GM23248 (cell line): ENCODE results near the gene ESRRB. TPM values are rescaled to one million over a fixed set of nuclear protein-coding genes. Genes with fewer than 3 reads are reported as not detected.

Experiments used
- DNase-seq: peaks from one replicate; pipeline ENCODE4 v3.0.0-alpha.2; 2015
- H2AFZ ChIP-seq: fragments of 200-600 bp; sonication (generic); 2 replicates; pipeline ENCODE4 v1.6.1; 2016; ENCODE audit warnings: antibody characterized with exemption
- H3F3A ChIP-seq: fragments of 200-600 bp; sonication (generic); 2 replicates; pipeline ENCODE4 v1.6.1; 2016; ENCODE audit warnings: mild to moderate bottlenecking, antibody characterized with exemption, mixed run types; ENCODE audit not compliant: insufficient read depth
- H3K27ac ChIP-seq: fragments of 200-600 bp; sonication (generic); 2 replicates; pipeline ENCODE4 v1.5.1; 2016; ENCODE audit warnings: mild to moderate bottlenecking
- H3K27me3 ChIP-seq: fragments of 200-600 bp; sonication (generic); replicated peaks from 2 replicates; pipeline ENCODE4 v1.6.1; 2016; ENCODE audit warnings: mild to moderate bottlenecking; ENCODE audit not compliant: insufficient read depth
- H3K36me3 ChIP-seq: fragments of 200-600 bp; sonication (generic); 2 replicates; pipeline ENCODE4 v1.6.1; 2016; ENCODE audit warnings: low read depth, mild to moderate bottlenecking
- H3K4me1 ChIP-seq: fragments of 200-600 bp; sonication (generic); 2 replicates; pipeline ENCODE4 v1.6.1; 2016; ENCODE audit warnings: mild to moderate bottlenecking; ENCODE audit not compliant: insufficient read depth
- H3K4me2 ChIP-seq: fragments of 200-600 bp; sonication (generic); one replicate; pipeline ENCODE4 v1.6.1; 2016; ENCODE audit warnings: mild to moderate bottlenecking; ENCODE audit not compliant: unreplicated experiment
- H3K4me3 ChIP-seq: fragments of 200-600 bp; sonication (generic); 2 replicates; pipeline ENCODE4 v1.5.1; 2016; ENCODE audit warnings: mild to moderate bottlenecking
- H3K79me2 ChIP-seq: fragments of 200-600 bp; sonication (generic); 2 replicates; pipeline ENCODE4 v1.6.1; 2016; ENCODE audit warnings: mild to moderate bottlenecking; ENCODE audit not compliant: insufficient read depth
- H3K9ac ChIP-seq: fragments of 200-600 bp; sonication (generic); 2 replicates; pipeline ENCODE4 v1.6.1; 2016; ENCODE audit warnings: mild to moderate bottlenecking
- H3K9me2 ChIP-seq: fragments of 200-600 bp; sonication (generic); 2 replicates; pipeline ENCODE4 v1.6.1; 2016; ENCODE audit warnings: mixed run types, mild to moderate bottlenecking, moderate library complexity; ENCODE audit not compliant: insufficient read depth
- H3K9me3 ChIP-seq: fragments of 200-600 bp; sonication (generic); one replicate; pipeline ENCODE4 v1.6.1; 2017; ENCODE audit warnings: low read depth
- H4K20me1 ChIP-seq: fragments of 200-600 bp; sonication (generic); 2 replicates; pipeline ENCODE4 v1.6.0; 2016; ENCODE audit not compliant: insufficient read depth
- EZH2 ChIP-seq: fragments of 200-600 bp; sonication (generic); IDR thresholded peaks from 2 replicates; pipeline ENCODE4 v1.6.1; 2018; ENCODE audit warnings: antibody characterized with exemption, mild to moderate bottlenecking; ENCODE audit not compliant: insufficient read depth, poor library complexity, severe bottlenecking
- EZH2phosphoT487 ChIP-seq: fragments of 200-600 bp; sonication (generic); IDR thresholded peaks from 2 replicates; pipeline ENCODE4 v1.6.1; 2018; ENCODE audit warnings: antibody characterized with exemption, moderate library complexity, mild to moderate bottlenecking, low read depth; ENCODE audit not compliant: insufficient read depth
- WGBS, 2 experiments: methylation state at CpG; one replicate each; pipeline ENCODE4 v1.1.6; 2015 to 2017; ENCODE audit warnings: low lambda C conversion rate in 2 of 2, low coverage in 1 of 2; ENCODE audit errors: missing lambda C conversion rate in 2 of 2; 5-methylcytosine and 5-hydroxymethylcytosine counted together
- in situ Hi-C: fragments of 300-500 bp; cut with MboI; formaldehyde crosslinking; loops from 2 replicates; pipeline ENCODE4 v1.15.0; 2020
- polyA plus RNA-seq: library from polyadenylated mRNA; unstranded; fragments of >200 nt; fragmentation: Nextera tagmentation; extraction: Ambion mirVana; gene quantifications from 2 replicates; pipeline ENCODE4 v1.2.1, GENCODE V29; 2016
- total RNA-seq: library from RNA; depleted of rRNA; stranded (reverse); fragments of >200 nt; shearing (Covaris generic); gene quantifications from 2 replicates; pipeline ENCODE4 v1.2.3, GENCODE V29; 2014

Gene ESRRB
- total and polyA plus RNA-seq, 2 experiments from 2014 or later = not detected

- TF ChIP-seq EZH2phosphoT487 (no peak), EZH2 (no peak)
- H3K4me3 ChIP-seq = no peak overlapping the region
- no peak overlapping the region for H2AFZ ChIP-seq
- H4K20me1 ChIP-seq = no peaks in the 10 kb centered on the region
- no peak overlapping the region for H3K27ac ChIP-seq
- no peaks in the 10 kb centered on the region for H3K9me3 ChIP-seq
- peaks cover 3% of the 10 kb centered on the region; the same call in 1 of the 2 replicates for H3K27me3 ChIP-seq
- DNase-seq = no peak
- H3K9ac ChIP-seq = no peak overlapping the region
- no peaks in the 10 kb centered on the region for H3K36me3 ChIP-seq
- no peaks in the 10 kb centered on the region for H3K79me2 ChIP-seq
- no peaks in the 10 kb centered on the region for H3F3A ChIP-seq
- no peaks in the 10 kb centered on the region for H3K4me1 ChIP-seq
- H3K4me2 ChIP-seq = no peak overlapping the region
- 7 to 8% methylated on average over 10 of the region's 10 CpGs for WGBS, 2 experiments
- in situ Hi-C loops = no loop called here
- no peaks in the 10 kb centered on the region for H3K9me2 ChIP-seq
These were observed 162.1 kb downstream of the ESRRB start for GRCh38 chr14:76537906-76538647.

- Histone ChIP-seq H3K9me3 (no peaks in the 10 kb centered on the region), H3K4me1 (no peaks in the 10 kb centered on the region), H3K27ac (no peak overlapping the region), H3K27me3 (peaks cover 3% of the 10 kb centered on the region; the same call in 1 of the 2 replicates), H3K4me3 (no peak overlapping the region), H3K4me2 (no peak overlapping the region), H3K79me2 (no peaks in the 10 kb centered on the region), H3K36me3 (no peaks in the 10 kb centered on the region), H4K20me1 (no peaks in the 10 kb centered on the region), H2AFZ (no peak overlapping the region), H3K9ac (no peak overlapping the region), H3K9me2 (no peaks in the 10 kb centered on the region), H3F3A (no peaks in the 10 kb centered on the region)
- TF ChIP-seq EZH2phosphoT487 (no peak), EZH2 (no peak)
- DNase-seq = no peak
- in situ Hi-C loops = no loop called here
- WGBS, 2 experiments = 4 to 9% methylated on average over 1 of the region's 1 CpG
These were observed 162.7 kb downstream of the ESRRB start for GRCh38 chr14:76538648-76539008.

GRCh38 chr14:76539130-76539529 is 163.2 kb downstream of the ESRRB start:
- H3K36me3 ChIP-seq = no peaks in the 10 kb centered on the region
- no peaks in the 10 kb centered on the region for H3K4me1 ChIP-seq
- H3K27ac ChIP-seq = no peak overlapping the region
- H3K79me2 ChIP-seq = no peaks in the 10 kb centered on the region
- no peaks in the 10 kb centered on the region for H3K9me2 ChIP-seq
- no peak overlapping the region for H3K4me3 ChIP-seq
- in situ Hi-C loops = no loop called here
- TF ChIP-seq EZH2 (no peak), EZH2phosphoT487 (no peak)
- H2AFZ ChIP-seq = no peak overlapping the region
- peaks cover 3% of the 10 kb centered on the region; the same call in 1 of the 2 replicates for H3K27me3 ChIP-seq
- no peaks in the 10 kb centered on the region for H3K9me3 ChIP-seq
- H3K9ac ChIP-seq = no peak overlapping the region
- DNase-seq = no peak
- no peaks in the 10 kb centered on the region for H3F3A ChIP-seq
- no peaks in the 10 kb centered on the region for H4K20me1 ChIP-seq
- no peak overlapping the region for H3K4me2 ChIP-seq

GRCh38 chr14:76541594-76542219 is 165.8 kb downstream of the ESRRB start:
- Histone ChIP-seq H3F3A (no peaks in the 10 kb centered on the region), H3K4me1 (no peaks in the 10 kb centered on the region), H3K4me2 (no peak overlapping the region), H3K9ac (no peak overlapping the region), H3K27me3 (peaks cover 3% of the 10 kb centered on the region; the same call in 1 of the 2 replicates), H3K79me2 (no peaks in the 10 kb centered on the region), H3K9me2 (no peaks in the 10 kb centered on the region), H3K27ac (no peak overlapping the region), H3K36me3 (no peaks in the 10 kb centered on the region), H3K4me3 (no peak overlapping the region), H4K20me1 (no peaks in the 10 kb centered on the region), H2AFZ (no peak overlapping the region), H3K9me3 (no peaks in the 10 kb centered on the region)
- DNase-seq = no peak
- TF ChIP-seq EZH2phosphoT487 (no peak), EZH2 (no peak)
- in situ Hi-C loops = no loop called here
- 13 to 19% methylated on average over 10 of the region's 10 CpGs for WGBS, 2 experiments
